NB4 (cell line): ENCODE data around the gene ADGRG7.

Experiments used
- DNase-seq: peaks from one replicate; pipeline ENCODE4 v3.0.0; 2010; ENCODE audit warnings: low read depth
- H3K4me3 ChIP-seq: one replicate; pipeline ENCODE4 v1.5.1; 2011; ENCODE audit warnings: mild to moderate bottlenecking, low read depth, low read length, moderate library complexity
- CTCF ChIP-seq: IDR thresholded peaks from one replicate; pipeline ENCODE4 v1.5.1; 2012; ENCODE audit warnings: low read depth, low read length
- MAX ChIP-seq: IDR thresholded peaks from 2 replicates; pipeline ENCODE4 v1.6.1; 2011; ENCODE audit warnings: low read depth, low read length
- MYC ChIP-seq: IDR thresholded peaks from 2 replicates; pipeline ENCODE4 v1.6.1; 2011; ENCODE audit warnings: low read depth, low read length
- POLR2A ChIP-seq: IDR thresholded peaks from 2 replicates; pipeline ENCODE4 v1.6.1; 2011; ENCODE audit warnings: mild to moderate bottlenecking; ENCODE audit not compliant: insufficient read length; ENCODE audit errors: extremely low read depth

The ADGRG7 gene

DNA sequence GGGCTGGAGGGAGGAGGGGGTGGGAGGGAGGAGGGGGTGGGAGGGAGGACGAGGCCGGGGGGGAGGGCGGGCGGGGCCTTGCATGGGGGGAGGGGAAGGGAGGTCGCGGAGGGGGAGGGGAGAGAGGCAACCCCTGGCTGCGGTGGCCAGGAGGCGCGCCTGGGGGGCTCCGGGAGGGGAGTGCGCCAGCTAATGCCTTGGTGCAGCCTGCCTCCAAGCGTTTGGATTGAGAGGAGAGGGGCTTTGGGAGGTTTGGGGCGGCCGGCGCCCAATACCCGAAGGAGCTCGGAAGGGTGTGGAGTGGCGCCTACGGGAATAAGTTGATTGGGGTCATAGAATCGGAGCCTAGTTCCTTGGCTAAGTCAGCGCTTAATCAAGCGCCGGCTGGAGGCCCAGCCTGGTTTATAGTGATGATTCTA is 100.5 kb downstream of the ADGRG7 start:
- peak; percentile 54 for DNase-seq
- H3K4me3 ChIP-seq, result peak overlapping the region; percentile 93
- no peak for TF ChIP-seq MAX
- no peak for TF ChIP-seq CTCF
- TF ChIP-seq MYC, result no peak
- TF ChIP-seq POLR2A, result no peak

DNA sequence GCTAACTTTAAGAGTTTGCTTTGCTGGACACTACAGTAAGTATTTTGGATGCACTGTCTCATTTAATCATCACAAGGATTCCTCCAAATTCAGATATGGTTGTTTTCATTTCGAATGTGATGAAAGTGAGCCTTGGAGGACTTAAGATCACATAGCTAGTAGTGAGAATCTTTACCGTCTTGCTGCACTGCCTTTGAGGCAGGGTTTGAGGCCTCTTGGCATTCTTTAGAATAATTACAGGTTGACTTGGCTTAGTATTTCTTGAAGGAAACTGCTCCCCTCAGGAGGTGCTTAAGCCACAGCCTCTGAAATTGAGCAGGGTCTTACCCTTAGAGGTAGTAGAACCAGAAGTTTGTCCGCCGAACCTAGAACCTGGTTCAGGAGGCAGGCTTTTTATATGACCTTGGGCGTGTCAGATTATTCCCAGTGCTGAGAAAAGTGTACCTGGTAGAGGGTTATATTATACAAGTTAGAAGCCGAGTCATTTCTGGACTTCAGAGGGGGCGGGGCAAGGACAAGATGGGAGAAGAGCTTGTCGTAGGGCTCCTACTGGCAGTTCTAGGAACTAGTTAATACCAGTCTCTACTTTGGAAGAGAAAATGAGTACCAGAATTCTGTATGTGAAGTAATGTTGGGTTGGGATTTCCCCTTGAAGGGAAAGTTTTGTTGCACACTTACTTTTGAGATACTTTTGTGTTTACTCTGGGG is 101.0 kb downstream of the ADGRG7 start:
- TF ChIP-seq MYC (no peak), CTCF (no peak), POLR2A (no peak), MAX (no peak)
- DNase-seq, result peak; percentile 69
- peak overlapping the region; percentile 93 for H3K4me3 ChIP-seq

GRCh38 chr3:100715176-100715575 is 105.8 kb downstream of the ADGRG7 start:
- TF ChIP-seq POLR2A (no peak), CTCF (no peak), MAX (no peak), MYC (no peak)
- H3K4me3 ChIP-seq, result no peak overlapping the region
- DNase-seq, result no peak

DNA sequence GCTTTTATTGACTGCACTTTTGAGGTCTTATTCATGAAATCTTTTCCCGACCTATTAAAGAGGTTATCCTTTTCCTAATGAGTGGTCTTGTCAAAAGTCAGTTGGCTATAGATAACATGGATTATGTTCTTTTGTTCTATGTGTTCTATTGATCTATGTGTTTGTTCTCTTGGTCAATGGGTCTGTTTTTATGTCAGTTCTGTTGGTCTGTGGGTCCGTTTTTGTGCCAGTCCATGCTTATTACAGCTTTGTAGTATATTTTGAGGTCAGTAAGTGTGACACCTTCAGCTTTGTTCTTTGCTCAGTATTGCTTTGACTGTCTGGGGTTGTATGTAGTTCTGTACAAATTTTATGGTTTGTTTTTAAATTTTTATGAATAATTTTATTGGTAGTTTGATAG is 107.7 kb downstream of the ADGRG7 start:
- no peak for DNase-seq
- TF ChIP-seq MAX (no peak), CTCF (no peak), POLR2A (no peak), MYC (no peak)
- no peak overlapping the region for H3K4me3 ChIP-seq

DNA sequence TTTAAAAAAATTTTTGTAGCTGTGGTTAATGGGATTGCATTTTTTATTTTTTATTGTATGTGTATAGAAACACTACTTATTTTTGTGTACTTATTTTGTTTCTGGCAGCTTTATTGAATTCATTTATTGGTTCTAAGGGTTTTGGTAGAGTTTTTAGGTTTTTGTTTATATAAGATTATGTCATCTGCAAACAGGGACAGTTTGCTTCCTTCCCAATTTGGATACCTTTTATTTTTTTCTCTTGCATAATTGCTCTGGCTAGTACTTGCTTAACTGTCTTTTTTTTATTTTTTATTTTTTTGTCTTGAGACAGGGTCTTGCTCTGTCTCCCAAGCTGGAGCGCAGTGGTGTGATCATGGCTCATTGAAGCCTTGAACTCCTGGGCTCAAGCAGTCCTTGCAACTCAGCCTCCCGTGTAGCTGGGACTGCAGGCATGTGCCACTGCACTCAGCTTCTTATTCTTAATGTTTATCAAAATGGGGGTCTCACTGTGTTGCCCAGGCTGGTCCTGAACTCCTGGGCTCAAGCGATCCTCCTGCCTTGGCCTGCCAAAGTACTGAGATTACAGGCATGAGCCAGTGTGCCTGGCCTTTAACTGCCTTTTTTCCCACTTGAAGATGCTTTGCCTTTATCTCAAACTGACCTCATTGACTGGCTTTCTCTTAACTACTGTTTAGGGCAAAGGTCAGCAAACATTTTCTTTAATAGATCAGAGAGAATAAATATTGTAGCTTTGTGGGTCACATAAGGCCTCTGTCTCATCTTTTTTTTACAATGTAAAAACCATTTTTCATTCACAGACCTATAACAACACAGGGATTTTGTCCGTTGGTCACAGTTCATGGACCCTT is 108.5 kb downstream of the ADGRG7 start:
- H3K4me3 ChIP-seq, result no peak overlapping the region
- TF ChIP-seq MYC, result no peak
- no peak for DNase-seq

GRCh38 chr3:100719136-100719535 is 109.7 kb downstream of the ADGRG7 start:
- no peak overlapping the region for H3K4me3 ChIP-seq
- DNase-seq, result no peak
- TF ChIP-seq MYC (no peak), CTCF (no peak), MAX (no peak), POLR2A (no peak)
